Measurements from ENCODE around the gene CDH13. TPM values are rescaled to one million over a fixed set of nuclear protein-coding genes. Genes with fewer than 3 reads are reported as not detected.

Gene CDH13
- total and polyA plus RNA-seq, 10 of the 15 experiments (the other 5 are each of a cell fraction or from before 2014, with no cell fraction given), result under 0.01 to 0.05 TPM; not detected in 8

GRCh38 chr16:83100679-83101078 lies 473.9 kb downstream of the CDH13 start:
- Histone ChIP-seq H3K9me3 (replicated peaks; ENCODE audit: control insufficient read depth, insufficient read depth, low read length) (no peaks in the 10 kb centered on the region; the same call in 2 of the 3 replicates), H4K20me1 (ENCODE audit: control insufficient read depth, insufficient read depth) (no peaks in the 10 kb centered on the region), H3K79me2 (ENCODE audit: control insufficient read depth, insufficient read depth, low read length) (no peaks in the 10 kb centered on the region), H3K27me3 (replicated peaks in 1 of 2; ENCODE audit: control insufficient read depth in 2 of 2, insufficient read depth in 2 of 2, low read length in 1 of 2) (no peaks in the 10 kb centered on the region), H3K4me2 (ENCODE audit: control insufficient read depth, insufficient read depth) (no peak overlapping the region), H3K4me1 (ENCODE audit: control insufficient read depth, insufficient read depth, low read length) (no peaks in the 10 kb centered on the region), H3K36me3 (ENCODE audit: control insufficient read depth in 2 of 2, insufficient read depth in 2 of 2, low read length in 1 of 2) (no peaks in the 10 kb centered on the region), H3K27ac (ENCODE audit: control insufficient read depth, insufficient read depth) (no peak overlapping the region), H2AFZ (ENCODE audit: control insufficient read depth, low read depth, low read length) (no peak overlapping the region), H3K9ac (ENCODE audit: control insufficient read depth, insufficient read depth, low read length) (no peak overlapping the region), H3K4me3 (no peak overlapping the region)
- ChIA-PET RAD21 (ENCODE audit: unreplicated experiment) (no interaction called here), SMC1A (ENCODE audit: uncharacterized antibody, unreplicated experiment) (no interaction called here), CTCF (no interaction called here), POLR2A (no interaction called here)
- 7% methylated on average over 2 of the region's 2 CpGs for WGBS (ENCODE audit: insufficient coverage, insufficient replicate concordance, low lambda C conversion rate, missing lambda C conversion rate)
- intact Hi-C loops (cut with micrococcal nuclease; ENCODE audit: unreplicated experiment), result no loop called here
- FAIRE-seq (no peak), DNase-seq (ENCODE audit: low read depth, low spot score) (no peak), ATAC-seq (no peak)
- in situ Hi-C loops (cut with MboI), result no loop called here
- no TSS peak for BruUV-seq (replicated peaks)
- TF ChIP-seq MYB (IDR thresholded peaks at IDR 0.05; ENCODE audit: borderline replicate concordance, low read depth, low read length) (no peak), ZNF217 (IDR thresholded peaks at IDR 0.05) (no peak), ZNF592 (IDR thresholded peaks at IDR 0.05) (no peak), MEF2B (IDR thresholded peaks at IDR 0.05; ENCODE audit: partially characterized antibody, poor library complexity, severe bottlenecking) (no peak), KLF5 (IDR thresholded peaks at IDR 0.05; ENCODE audit: partially characterized antibody) (no peak), ATF3 (IDR thresholded peaks at IDR 0.05; ENCODE audit: borderline replicate concordance, extremely low read depth, low read depth, low read length) (no peak), REST (IDR thresholded peaks at IDR 0.05; ENCODE audit: low read depth, low read length) (no peak), RFX5 (IDR thresholded peaks at IDR 0.05; ENCODE audit: low read depth, low read length) (no peak), CHD4 (IDR thresholded peaks at IDR 0.05) (no peak), HSF1 (IDR thresholded peaks at IDR 0.05; ENCODE audit: low read depth, low read length) (no peak), GABPA (IDR thresholded peaks at IDR 0.05; ENCODE audit: low read depth) (no peak), PKNOX1 (IDR thresholded peaks at IDR 0.05) (no peak), BACH1 (IDR thresholded peaks at IDR 0.05; ENCODE audit: borderline replicate concordance) (no peak), RUNX3 (IDR thresholded peaks at IDR 0.05; ENCODE audit: low read length) (no peak), TAF1 (IDR thresholded peaks at IDR 0.05; ENCODE audit: borderline replicate concordance, low read depth, low read length) (no peak)
